Uterus (tissue), 4 donors: ENCODE results near the gene ADGRG6. TPM values are rescaled to one million over a fixed set of nuclear protein-coding genes. Genes with fewer than 3 reads are reported as not detected.

Experiments
- DNase-seq, 2 donors: peaks; one replicate each; pipeline ENCODE4 v3.0.0-alpha.2; 2019 to 2020
- H3K27ac ChIP-seq, 2 donors: fragments of 200-600 bp; sonication (generic); 1 replicate in 1 of 2; 2 replicates in 1 of 2; pipeline ENCODE4 v1.5.1; 2016 to 2018
- H3K27me3 ChIP-seq, 2 donors: fragments of 200-600 bp; sonication (generic); one replicate each; pipeline ENCODE4 v1.5.1; 2018 to 2019; ENCODE audit warnings: control low read depth in 1 of 2
- H3K36me3 ChIP-seq, 2 donors: fragments of 200-600 bp; sonication (generic); one replicate each; pipeline ENCODE4 v1.5.1; 2019; ENCODE audit warnings: control low read depth in 1 of 2
- H3K4me1 ChIP-seq, 2 donors: fragments of 200-600 bp; sonication (generic); one replicate each; pipeline ENCODE4 v1.5.1; 2018 to 2019; ENCODE audit warnings: control low read depth in 1 of 2
- H3K4me3 ChIP-seq, 2 donors: fragments of 200-600 bp; sonication (generic); 1 replicate in 1 of 2; 2 replicates in 1 of 2; pipeline ENCODE4 v1.5.1; 2018 to 2019; ENCODE audit warnings: mild to moderate bottlenecking in 1 of 2
- H3K9me3 ChIP-seq, 2 donors: fragments of 200-600 bp; sonication (generic); one replicate each; pipeline ENCODE4 v1.5.1; 2019; ENCODE audit warnings: control low read depth in 1 of 2
- POLR2A ChIP-seq, 2 donors: fragments of 450-650 bp; IDR thresholded peaks; one replicate each; pipeline ENCODE4 v1.6.1; 2016; ENCODE audit warnings: antibody characterized with exemption in 2 of 2, mild to moderate bottlenecking in 1 of 2, moderate library complexity in 1 of 2
- intact Hi-C: fragments of 100-400 bp; cut with DNase I; formaldehyde crosslinking; loops from one replicate; pipeline ENCODE4 v1.15.1; 2023; ENCODE audit warnings: low total_unique reads
- total RNA-seq, 4 donors: library from RNA; depleted of rRNA in 3 of 4; stranded (reverse); fragments of >200 nt in 3 of 4; gene quantifications; one replicate each; pipeline versions ENCODE4 v1.1.0 to v1.2.4, GENCODE V29; 2014 to 2023
- TF ChIP-seq, protein P1 (sequence below), 4 experiments: fragments of 200-600 bp in 2 of 4; fragments of 450-650 bp in 2 of 4; sonication (generic) in 2 of 4; IDR thresholded peaks; one replicate each; pipeline ENCODE4 v1.5.1; 2016 to 2019; ENCODE audit warnings: antibody characterized with exemption in 4 of 4, mild to moderate bottlenecking in 2 of 4, moderate library complexity in 1 of 4
- donor health status: DM: yes; HTN: yes; CAD: no.

The ADGRG6 gene
- total RNA-seq, 4 donors from 2014 or later = 3.6 to 23.8 (median 9.5) TPM

GRCh38 chr6:142373268-142374090 lies 71.7 kb downstream of the ADGRG6 start:
- TF ChIP-seq POLR2A (IDR thresholded peaks at IDR 0.05) = no peak
- TF ChIP-seq, protein P1, sequence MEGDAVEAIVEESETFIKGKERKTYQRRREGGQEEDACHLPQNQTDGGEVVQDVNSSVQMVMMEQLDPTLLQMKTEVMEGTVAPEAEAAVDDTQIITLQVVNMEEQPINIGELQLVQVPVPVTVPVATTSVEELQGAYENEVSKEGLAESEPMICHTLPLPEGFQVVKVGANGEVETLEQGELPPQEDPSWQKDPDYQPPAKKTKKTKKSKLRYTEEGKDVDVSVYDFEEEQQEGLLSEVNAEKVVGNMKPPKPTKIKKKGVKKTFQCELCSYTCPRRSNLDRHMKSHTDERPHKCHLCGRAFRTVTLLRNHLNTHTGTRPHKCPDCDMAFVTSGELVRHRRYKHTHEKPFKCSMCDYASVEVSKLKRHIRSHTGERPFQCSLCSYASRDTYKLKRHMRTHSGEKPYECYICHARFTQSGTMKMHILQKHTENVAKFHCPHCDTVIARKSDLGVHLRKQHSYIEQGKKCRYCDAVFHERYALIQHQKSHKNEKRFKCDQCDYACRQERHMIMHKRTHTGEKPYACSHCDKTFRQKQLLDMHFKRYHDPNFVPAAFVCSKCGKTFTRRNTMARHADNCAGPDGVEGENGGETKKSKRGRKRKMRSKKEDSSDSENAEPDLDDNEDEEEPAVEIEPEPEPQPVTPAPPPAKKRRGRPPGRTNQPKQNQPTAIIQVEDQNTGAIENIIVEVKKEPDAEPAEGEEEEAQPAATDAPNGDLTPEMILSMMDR (IDR thresholded peaks at IDR 0.05) = no peak
- H3K4me3 ChIP-seq = no peak overlapping the region
- H3K4me1 ChIP-seq = no peaks in the 10 kb centered on the region
- H3K36me3 ChIP-seq = no peaks in the 10 kb centered on the region
- intact Hi-C loops = no loop called here
- H3K27me3 ChIP-seq = no peaks in the 10 kb centered on the region
- DNase-seq = no peak
- H3K9me3 ChIP-seq = no peaks in the 10 kb centered on the region
- H3K27ac ChIP-seq = no peak overlapping the region

GRCh38 chr6:142374091-142374770 lies 72.4 kb downstream of the ADGRG6 start:
- intact Hi-C loops = no loop called here
- Histone ChIP-seq H3K27me3 (no peaks in the 10 kb centered on the region), H3K4me3 (no peak overlapping the region), H3K9me3 (no peaks in the 10 kb centered on the region), H3K27ac (no peak overlapping the region), H3K4me1 (no peaks in the 10 kb centered on the region), H3K36me3 (no peaks in the 10 kb centered on the region)
- DNase-seq = no peak
- no peak for TF ChIP-seq POLR2A (IDR thresholded peaks at IDR 0.05)
- TF ChIP-seq, protein P1 (IDR thresholded peaks at IDR 0.05) = no peak

- no peak for TF ChIP-seq POLR2A (IDR thresholded peaks at IDR 0.05)
- TF ChIP-seq, protein P1 (IDR thresholded peaks at IDR 0.05) = no peak
- no peaks in the 10 kb centered on the region for H3K27me3 ChIP-seq
- no peak overlapping the region for H3K4me3 ChIP-seq
- H3K36me3 ChIP-seq = no peaks in the 10 kb centered on the region
- H3K27ac ChIP-seq = no peak overlapping the region
- DNase-seq = no peak
- no peaks in the 10 kb centered on the region for H3K4me1 ChIP-seq
- no peaks in the 10 kb centered on the region for H3K9me3 ChIP-seq
- intact Hi-C loops = no loop called here
Measured at GRCh38 chr6:142374965-142375733, 73.3 kb downstream of the ADGRG6 start.

DNA sequence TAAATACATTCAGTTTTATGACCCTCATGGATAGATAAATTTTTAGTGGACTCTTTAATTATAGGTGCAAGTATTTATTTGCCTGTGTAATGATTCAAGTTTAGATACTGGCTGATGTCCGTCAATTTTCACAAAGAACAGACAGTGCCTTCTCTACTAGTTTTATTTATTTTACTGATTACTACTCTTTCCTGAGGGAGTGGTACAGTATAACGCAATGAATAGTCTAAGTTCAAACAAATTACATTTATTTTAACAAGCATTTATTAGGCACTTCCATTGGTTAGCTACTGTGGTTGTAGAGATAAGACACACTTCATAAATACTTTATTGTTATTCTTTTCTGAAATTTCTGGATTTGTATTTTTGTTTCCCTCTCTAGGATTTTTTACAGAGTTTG lies 74.3 kb downstream of the ADGRG6 start:
- Histone ChIP-seq H3K27me3 (no peaks in the 10 kb centered on the region), H3K27ac (no peak overlapping the region), H3K4me1 (no peaks in the 10 kb centered on the region), H3K9me3 (no peaks in the 10 kb centered on the region), H3K4me3 (no peak overlapping the region), H3K36me3 (no peaks in the 10 kb centered on the region)
- intact Hi-C loops = no loop called here
- no peak for DNase-seq
- TF ChIP-seq, protein P1 (IDR thresholded peaks at IDR 0.05) = no peak
- TF ChIP-seq POLR2A (IDR thresholded peaks at IDR 0.05) = no peak
